Endothelial cell of umbilical vein (primary cell): Measurements from ENCODE around the gene OR4E1. TPM values are rescaled to one million over a fixed set of nuclear protein-coding genes. Genes with fewer than 3 reads are reported as not detected.

ENCODE experiments used
- BruUV-seq: library from RNA; stranded (reverse); fragments of 400-500 nt; replicated peaks from 2 replicates; lab custom pipeline; 2021; lab: Mats Ljungman, UMichigan
- CTCF ChIA-PET: fragments of 300-600, 350-600 bp; sonication (Branson Sonifier 250); formaldehyde crosslinking; loops from one replicate; lab custom pipeline; 2021; ENCODE audit warnings: antibody characterized with exemption, inconsistent platforms; lab: Charles Lee
- POLR2A ChIA-PET: fragments of 300-600, 350-600 bp; sonication (Branson Sonifier 250); formaldehyde crosslinking; loops from one replicate; lab custom pipeline; 2021; ENCODE audit warnings: antibody characterized with exemption, inconsistent platforms; lab: Charles Lee
- DNase-seq: peaks from one replicate; pipeline ENCODE4 v3.0.0-alpha.2; 2011; ENCODE audit warnings: low read depth, low spot score
- FAIRE-seq: peaks from 2 replicates; lab custom pipeline; 2011; peaks lifted over from hg19 to GRCh38; lab: Jason Lieb, UNC
- H2AFZ ChIP-seq: 2 replicates; pipeline ENCODE4 v1.6.0; 2012; ENCODE audit warnings: low read depth, low read length, control low read depth, inconsistent platforms
- H3K27ac ChIP-seq: 2 replicates; pipeline ENCODE4 v1.5.1; 2011; ENCODE audit warnings: low read depth, mild to moderate bottlenecking, control low read depth, low read length, moderate library complexity; ENCODE audit not compliant: insufficient read depth
- H3K27me3 ChIP-seq, 2 experiments: 2 replicates each; pipeline versions ENCODE4 v1.6.0 to v1.6.1; 2011; ENCODE audit warnings: low read length in 2 of 2, mixed read lengths in 1 of 2; ENCODE audit not compliant: control insufficient read depth in 2 of 2, insufficient read depth in 2 of 2
- H3K36me3 ChIP-seq, 2 experiments: 2 replicates in 1 of 2; 3 replicates in 1 of 2; pipeline ENCODE4 v1.5.1; 2011; ENCODE audit warnings: low read length in 2 of 2, mild to moderate bottlenecking in 1 of 2, moderate library complexity in 1 of 2; ENCODE audit not compliant: control insufficient read depth in 2 of 2, insufficient read depth in 2 of 2; ENCODE audit errors: extremely low read depth in 1 of 2
- H3K4me1 ChIP-seq: 3 replicates; pipeline ENCODE4 v1.5.1; 2011; ENCODE audit warnings: mild to moderate bottlenecking, low read length; ENCODE audit not compliant: control insufficient read depth, insufficient read depth; ENCODE audit errors: extremely low read depth
- H3K4me2 ChIP-seq: 2 replicates; pipeline ENCODE4 v1.6.1; 2011; ENCODE audit warnings: low read length, control low read depth, mixed read lengths; ENCODE audit not compliant: insufficient read depth
- H3K4me3 ChIP-seq, 3 experiments: fragments of 200-600 bp in 1 of 3; sonication (generic), shearing (Covaris generic) in 1 of 3; replicated peaks in 1 of 3; 2 replicates each; pipeline ENCODE4 v1.5.1; 2011 to 2016; ENCODE audit warnings: control low read depth in 3 of 3, low read length in 3 of 3, mild to moderate bottlenecking in 2 of 3, inconsistent platforms in 1 of 3, low read depth in 1 of 3, moderate library complexity in 1 of 3; ENCODE audit not compliant: insufficient read depth in 1 of 3
- H3K79me2 ChIP-seq: 2 replicates; pipeline ENCODE4 v1.6.0; 2012; ENCODE audit warnings: low read length, inconsistent platforms; ENCODE audit not compliant: control insufficient read depth, insufficient read depth
- H3K9ac ChIP-seq: replicated peaks from 2 replicates; pipeline ENCODE3; 2011; ENCODE audit warnings: low read length, control low read depth; ENCODE audit not compliant: insufficient read depth; ENCODE audit errors: extremely low read depth
- H3K9me1 ChIP-seq: replicated peaks from 3 replicates; pipeline ENCODE4 v1.6.0; 2011; ENCODE audit warnings: mild to moderate bottlenecking, low read length; ENCODE audit not compliant: control insufficient read depth, insufficient read depth; ENCODE audit errors: extremely low read depth
- H3K9me3 ChIP-seq: replicated peaks from 2 replicates; pipeline ENCODE4 v1.5.1; 2012; ENCODE audit warnings: low read length, inconsistent platforms; ENCODE audit not compliant: control insufficient read depth, insufficient read depth
- H4K20me1 ChIP-seq: replicated peaks from 2 replicates; pipeline ENCODE3; 2011; ENCODE audit warnings: mild to moderate bottlenecking, low read length; ENCODE audit not compliant: control insufficient read depth, insufficient read depth; ENCODE audit errors: extremely low read depth
- EZH2 ChIP-seq: IDR thresholded peaks from 2 replicates; pipeline ENCODE4 v1.6.1; 2012; ENCODE audit warnings: borderline replicate concordance, low read depth, mild to moderate bottlenecking, moderate library complexity, low read length, inconsistent platforms; ENCODE audit not compliant: severe bottlenecking
- GATA2 ChIP-seq: IDR thresholded peaks from 2 replicates; pipeline ENCODE4 v1.7.0; 2011; ENCODE audit warnings: low read depth, mild to moderate bottlenecking, moderate library complexity, mixed read lengths, low read length; ENCODE audit not compliant: insufficient read length, insufficient read depth
- JUN ChIP-seq: IDR thresholded peaks from 2 replicates; pipeline ENCODE4 v1.6.1; 2011; ENCODE audit warnings: borderline replicate concordance, low read depth; ENCODE audit not compliant: insufficient read length, insufficient read depth
- MYC ChIP-seq: IDR thresholded peaks from one replicate; pipeline ENCODE4 v1.6.1; 2011; ENCODE audit warnings: mild to moderate bottlenecking, low read depth, low read length
- POLR2A ChIP-seq: IDR thresholded peaks from 2 replicates; pipeline ENCODE4 v1.6.1; 2012; ENCODE audit warnings: low read depth, mild to moderate bottlenecking, control low read depth, low read length
- POLR2AphosphoS5 ChIP-seq: IDR thresholded peaks from 2 replicates; pipeline ENCODE4 v1.6.1; 2012; ENCODE audit warnings: low read depth, mild to moderate bottlenecking, control low read depth, low read length, moderate library complexity; ENCODE audit not compliant: insufficient read depth
- dilution Hi-C: fragments of 300-500 bp; cut with MboI; formaldehyde crosslinking; loops from one replicate; pipeline ENCODE4 v1.15.0; 2019; ENCODE audit warnings: low sequenced_read_pairs; ENCODE audit not compliant: extremely low pct_ligation_motif_present
- intact Hi-C: fragments of 100-400 bp; cut with micrococcal nuclease; formaldehyde crosslinking; loops from one replicate; pipeline ENCODE4 v1.10.0; 2022
- polyA plus RNA-seq, 4 experiments: library from polyadenylated mRNA; depleted of rRNA in 3 of 4; stranded (reverse) in 3 of 4; unstranded in 1 of 4; fragments of >200 nt; gene quantifications; 2 replicates each; pipeline versions ENCODE4 v1.2.1 to v1.2.3, GENCODE V29; 2011 to 2012; ENCODE audit warnings: missing spikeins in 1 of 4
- total RNA-seq: library from RNA; stranded (reverse); gene quantifications from 2 replicates; pipeline ENCODE4 v1.2.3, GENCODE V29; 2021
- TF ChIP-seq, protein P1 (sequence below): IDR thresholded peaks from 2 replicates; pipeline ENCODE4 v1.6.1; 2011; ENCODE audit not compliant: insufficient read depth, insufficient read length
- TF ChIP-seq, protein P2 (sequence below), 2 donors: IDR thresholded peaks; 1 replicate in 1 of 2; 2 replicates in 1 of 2; pipeline ENCODE4 v1.5.1; 2011; ENCODE audit warnings: low read length in 2 of 2, mild to moderate bottlenecking in 2 of 2, moderate library complexity in 2 of 2, control low read depth in 1 of 2, inconsistent platforms in 1 of 2, low read depth in 1 of 2; ENCODE audit not compliant: insufficient read depth in 1 of 2; ENCODE audit errors: extremely low read depth in 1 of 2

OR4E1 gene
- total and polyA plus RNA-seq, 2 donors (not counting 3 experiments of a cell fraction or from before 2014, with no cell fraction given), result not detected

DNA sequence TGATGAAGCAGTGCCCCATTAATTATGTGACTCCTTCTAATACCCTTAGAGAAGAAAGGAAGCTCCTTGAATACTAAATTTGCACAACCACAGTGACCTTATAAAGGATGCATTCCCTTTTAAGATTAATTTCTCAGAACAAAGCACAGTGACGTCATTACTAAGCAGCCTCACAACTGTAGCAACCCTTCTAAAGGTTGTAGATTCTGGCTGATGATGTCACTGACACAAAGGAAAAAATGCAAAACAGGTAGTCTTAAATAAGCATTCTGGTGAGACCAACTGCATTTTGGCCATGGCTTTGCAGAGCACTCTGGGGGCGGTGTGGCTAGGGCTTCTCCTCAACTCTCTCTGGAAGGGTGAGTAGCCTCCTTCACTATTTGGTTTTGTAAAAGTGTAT is 38.4 kb upstream of the OR4E1 start:
- Histone ChIP-seq H3K27ac (no peak overlapping the region), H4K20me1 (no peaks in the 10 kb centered on the region), H3K9me1 (no peaks in the 10 kb centered on the region), H3K4me1 (no peaks in the 10 kb centered on the region), H3K79me2 (no peaks in the 10 kb centered on the region), H2AFZ (no peak overlapping the region), H3K4me3 (no peak overlapping the region), H3K9ac (no peak overlapping the region), H3K36me3 (no peaks in the 10 kb centered on the region), H3K9me3 (no peaks in the 10 kb centered on the region), H3K4me2 (no peak overlapping the region), H3K27me3 (peaks cover 0 to under 1% of the 10 kb centered on the region in 2 experiments)
- POLR2A ChIA-PET, result no interaction called here
- dilution Hi-C loops, result no loop called here
- intact Hi-C loops, result loop anchor here (10.0 kb wide), 1 partner anchor 67 kb away; no protein-coding TSS in a partner anchor
- no peak for FAIRE-seq
- no TSS peak for BruUV-seq
- CTCF ChIA-PET, result interaction anchor here (1.2 to 2.9 kb wide), 5 partner anchors 11 to 23 kb away, joined by 4 to 22 read pairs (median 11); no protein-coding TSS in a partner anchor
- no peak for DNase-seq
- no peak for TF ChIP-seq GATA2
- TF ChIP-seq JUN, result peak; percentile 16
- TF ChIP-seq, protein P1, sequence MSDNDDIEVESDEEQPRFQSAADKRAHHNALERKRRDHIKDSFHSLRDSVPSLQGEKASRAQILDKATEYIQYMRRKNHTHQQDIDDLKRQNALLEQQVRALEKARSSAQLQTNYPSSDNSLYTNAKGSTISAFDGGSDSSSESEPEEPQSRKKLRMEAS, result no peak
- TF ChIP-seq POLR2AphosphoS5, result no peak
- TF ChIP-seq, protein P2, sequence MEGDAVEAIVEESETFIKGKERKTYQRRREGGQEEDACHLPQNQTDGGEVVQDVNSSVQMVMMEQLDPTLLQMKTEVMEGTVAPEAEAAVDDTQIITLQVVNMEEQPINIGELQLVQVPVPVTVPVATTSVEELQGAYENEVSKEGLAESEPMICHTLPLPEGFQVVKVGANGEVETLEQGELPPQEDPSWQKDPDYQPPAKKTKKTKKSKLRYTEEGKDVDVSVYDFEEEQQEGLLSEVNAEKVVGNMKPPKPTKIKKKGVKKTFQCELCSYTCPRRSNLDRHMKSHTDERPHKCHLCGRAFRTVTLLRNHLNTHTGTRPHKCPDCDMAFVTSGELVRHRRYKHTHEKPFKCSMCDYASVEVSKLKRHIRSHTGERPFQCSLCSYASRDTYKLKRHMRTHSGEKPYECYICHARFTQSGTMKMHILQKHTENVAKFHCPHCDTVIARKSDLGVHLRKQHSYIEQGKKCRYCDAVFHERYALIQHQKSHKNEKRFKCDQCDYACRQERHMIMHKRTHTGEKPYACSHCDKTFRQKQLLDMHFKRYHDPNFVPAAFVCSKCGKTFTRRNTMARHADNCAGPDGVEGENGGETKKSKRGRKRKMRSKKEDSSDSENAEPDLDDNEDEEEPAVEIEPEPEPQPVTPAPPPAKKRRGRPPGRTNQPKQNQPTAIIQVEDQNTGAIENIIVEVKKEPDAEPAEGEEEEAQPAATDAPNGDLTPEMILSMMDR (IDR thresholded peaks at IDR 0.05; ENCODE audit: extremely low read depth in 1 of 2, insufficient read depth in 1 of 2, low read depth in 1 of 2, low read length in 2 of 2), result no peak
- TF ChIP-seq POLR2A, result no peak
- no peak for TF ChIP-seq MYC
- no peak for TF ChIP-seq EZH2
